GM12891 (cell line): ENCODE measurements around the gene MICA.

ENCODE experiments used
- POLR2A ChIP-seq: IDR thresholded peaks from 2 replicates; pipeline ENCODE4 v1.6.1; 2011; ENCODE audit warnings: low read depth, low read length, control low read depth
- POLR2AphosphoS5 ChIP-seq: IDR thresholded peaks from 2 replicates; pipeline ENCODE4 v1.6.1; 2011; ENCODE audit warnings: low read depth, low read length, control low read depth
- POU2F2 ChIP-seq: IDR thresholded peaks from 2 replicates; pipeline ENCODE4 v1.6.1; 2011; ENCODE audit warnings: low read depth, mild to moderate bottlenecking, control low read depth, low read length, moderate library complexity
- TAF1 ChIP-seq: IDR thresholded peaks from 2 replicates; pipeline ENCODE4 v1.6.1; 2011; ENCODE audit warnings: low read depth, low read length, control low read depth

GRCh38 chr6:31438222-31438621 is 34.8 kb downstream of the MICA start:
- TF ChIP-seq POLR2A (no peak), POLR2AphosphoS5 (no peak), POU2F2 (no peak), TAF1 (no peak)
